Measurements from ENCODE around the gene ENAH.
"Not testable (repeated sequence)": the region's sequence is repeated elsewhere in the genome, so short reads cannot be mapped to it uniquely, and the experiment has no call there.

Gene ENAH

GRCh38 chr1:225670806-225671733 lies 18.1 kb upstream of the ENAH start:
- no peak for DNase-seq

DNA sequence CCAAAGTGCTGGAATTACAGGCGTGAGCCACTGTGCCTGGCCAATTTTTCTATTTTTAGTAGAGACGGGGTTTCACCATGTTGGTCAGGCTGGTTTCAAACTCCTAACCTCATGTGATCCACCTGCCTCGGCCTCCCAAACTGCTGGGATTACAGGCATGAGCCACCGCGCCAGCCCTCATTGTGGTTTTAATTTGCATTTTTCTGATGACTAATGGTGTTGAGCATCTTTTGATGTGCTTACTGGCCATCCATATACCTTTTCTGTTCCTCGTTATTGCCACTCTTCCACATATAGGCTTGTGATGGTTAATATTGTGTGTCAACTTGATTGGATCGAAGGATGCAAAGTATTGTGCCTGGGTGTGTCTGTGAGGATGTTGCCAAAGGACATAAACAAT lies 17.4 kb upstream of the ENAH start:
- DNase-seq: no peak

DNA sequence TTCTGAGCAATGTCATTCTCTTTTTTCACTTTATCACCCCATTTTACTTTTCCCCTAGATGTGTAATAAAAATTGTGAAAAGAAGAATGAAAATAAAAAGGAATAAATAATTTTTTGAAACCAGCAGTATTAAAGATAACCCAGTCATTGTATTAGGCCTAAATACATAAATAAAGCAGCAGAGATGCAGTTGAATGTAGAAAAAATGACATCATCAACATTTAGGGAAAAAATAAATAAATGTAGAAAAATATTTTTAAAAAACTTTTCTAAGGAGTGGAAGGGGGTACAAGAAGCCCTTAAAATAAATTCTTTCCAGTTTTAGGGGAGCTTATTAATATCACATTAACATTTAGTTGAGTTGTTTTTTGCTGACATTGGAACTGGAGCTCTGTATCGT lies 15.3 kb upstream of the ENAH start:
- no peak for DNase-seq

- DNase-seq: no peak
Observed at GRCh38 chr1:225667362-225667761, 14.4 kb upstream of the ENAH start.

DNA sequence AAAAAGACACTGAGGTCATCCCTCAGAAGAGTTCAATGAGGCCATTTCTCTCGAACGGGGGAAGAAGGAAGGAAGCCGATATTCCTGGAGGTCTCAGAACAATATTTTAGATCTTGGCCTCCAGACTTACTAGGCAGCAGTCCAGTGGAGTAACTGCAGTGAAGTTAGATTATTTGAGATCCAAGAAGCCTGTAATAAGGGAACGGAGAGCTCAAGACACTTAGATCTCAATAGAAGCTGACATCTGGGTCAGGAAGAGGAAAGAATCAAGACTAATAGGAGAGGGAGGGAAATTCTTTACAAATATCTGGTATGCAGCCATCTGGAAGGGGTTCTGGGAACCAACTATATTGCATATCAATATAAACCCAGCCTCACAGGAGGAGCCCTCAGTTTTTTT lies 13.6 kb upstream of the ENAH start:
- no peak for DNase-seq

DNA sequence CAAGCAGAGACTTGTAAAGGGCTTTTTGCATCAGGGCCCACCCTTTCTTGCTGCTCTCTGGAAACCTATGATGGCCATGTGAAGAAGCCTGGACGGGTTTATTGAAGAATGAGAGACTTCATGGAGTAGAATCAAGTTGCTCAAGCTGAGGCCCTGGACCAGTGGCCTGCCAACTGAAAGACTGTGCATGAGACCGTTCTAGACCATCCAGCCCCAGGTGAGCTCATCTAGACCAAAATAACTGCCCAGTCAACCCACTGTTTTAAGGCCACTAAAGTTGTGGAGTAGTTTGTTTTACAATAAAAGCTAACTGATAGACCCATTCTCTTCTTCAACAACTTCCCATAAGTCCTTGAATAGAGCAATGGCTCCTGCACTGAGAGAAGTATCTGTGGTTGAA lies 11.8 kb upstream of the ENAH start:
- no peak for DNase-seq

DNA sequence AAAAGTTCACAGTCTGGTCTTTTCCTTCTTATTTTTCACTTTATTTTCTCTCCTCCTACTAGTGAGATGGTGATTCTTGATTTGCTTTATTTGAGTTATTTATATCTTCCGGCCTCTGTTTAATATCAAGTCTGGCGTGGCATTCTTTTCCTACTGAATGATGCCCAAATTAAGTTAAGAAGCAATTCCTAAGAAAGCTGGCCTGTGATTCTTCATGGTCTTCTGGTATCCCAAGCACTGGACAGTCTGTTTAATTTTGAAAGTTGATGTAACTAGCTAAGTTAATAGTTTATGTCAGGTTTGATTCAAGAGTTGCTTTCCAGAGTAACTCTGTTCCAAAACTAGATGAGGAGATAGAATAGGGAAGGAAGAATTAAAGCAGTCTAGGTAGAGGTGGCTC lies 9.2 kb upstream of the ENAH start:
- DNase-seq: no peak

- no peak for DNase-seq
Observed at GRCh38 chr1:225660544-225660946, 7.6 kb upstream of the ENAH start.

DNA sequence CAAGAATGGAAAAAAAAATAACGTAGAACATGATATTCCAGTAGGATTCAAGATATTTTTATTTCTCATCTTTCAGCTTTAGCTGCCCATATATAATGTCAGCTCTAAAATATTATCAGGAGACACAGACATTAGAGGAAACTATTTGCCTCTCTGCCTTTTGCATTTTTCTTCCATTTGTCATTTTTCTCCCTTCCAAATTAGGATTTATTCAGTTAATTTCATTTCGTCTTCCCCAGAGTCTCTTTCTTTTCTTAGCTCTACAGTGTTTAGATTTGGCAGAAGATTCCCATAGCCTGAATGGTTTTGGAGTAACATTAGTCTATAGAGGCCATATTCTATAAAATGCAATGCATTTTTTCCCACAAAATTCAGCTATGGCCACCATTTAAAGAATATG lies 5.1 kb upstream of the ENAH start:
- DNase-seq: no peak

GRCh38 chr1:225657462-225657989 lies 4.6 kb upstream of the ENAH start:
- no peak for DNase-seq

DNA sequence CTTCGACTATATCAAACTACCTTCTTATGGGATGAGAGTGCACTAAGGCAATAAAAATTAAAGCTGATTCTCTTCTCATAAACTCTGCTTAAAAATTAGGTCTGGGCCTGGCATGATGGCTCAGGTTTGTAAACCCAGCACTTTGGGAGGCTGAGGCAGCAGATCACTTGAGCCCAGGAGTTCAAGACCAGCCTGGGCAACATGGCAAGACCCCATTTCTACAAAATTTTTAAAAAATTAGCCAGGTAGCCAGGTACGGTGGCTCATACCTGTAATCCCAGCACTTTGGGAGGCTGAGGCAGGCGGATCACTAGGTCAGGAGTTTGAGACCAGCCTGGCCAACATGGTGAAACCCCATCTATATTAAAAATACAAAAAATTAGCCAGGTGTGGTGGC lies 3.3 kb upstream of the ENAH start:
- not testable (repeated sequence) for DNase-seq

DNA sequence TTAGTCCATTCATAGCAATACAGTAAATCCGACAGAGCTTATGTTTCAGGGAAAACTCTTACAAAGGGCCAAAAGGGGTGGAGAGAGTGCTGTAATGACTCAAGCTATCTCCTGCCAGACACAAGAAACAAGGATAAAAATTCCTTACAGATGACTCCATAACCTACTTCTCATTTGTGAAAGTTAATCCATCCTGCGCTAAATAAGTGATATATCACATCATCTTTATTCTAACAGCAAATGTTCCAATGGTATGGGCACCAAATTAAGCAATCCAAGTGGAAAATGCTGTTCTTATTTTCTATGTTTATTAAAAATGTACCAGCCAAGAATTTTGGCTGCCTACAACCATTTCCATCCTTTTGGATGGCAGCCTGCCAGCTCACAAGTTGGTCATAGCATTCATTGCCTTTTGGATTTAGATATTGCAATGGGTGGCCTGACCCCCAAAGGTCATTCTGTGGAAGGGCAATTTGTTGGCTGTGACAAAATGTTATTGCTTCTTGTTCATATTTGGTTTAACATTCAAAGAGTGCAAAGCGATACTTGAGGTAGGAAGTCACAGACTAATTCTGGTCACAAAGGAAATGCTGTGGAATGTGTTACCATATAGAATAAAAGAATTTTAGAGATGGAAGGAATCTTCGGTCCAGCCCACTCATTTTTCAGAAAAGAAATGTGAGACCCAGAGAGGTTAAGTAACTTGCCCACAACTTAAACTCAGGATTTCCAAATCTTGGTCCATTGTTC lies 2.8 kb upstream of the ENAH start:
- DNase-seq: peak; percentile 3

GRCh38 chr1:225654688-225655508 lies 2.0 kb upstream of the ENAH start:
- DNase-seq: no peak

- DNase-seq: no peak
Observed at GRCh38 chr1:225654277-225654597, 1.3 kb upstream of the ENAH start.

DNA sequence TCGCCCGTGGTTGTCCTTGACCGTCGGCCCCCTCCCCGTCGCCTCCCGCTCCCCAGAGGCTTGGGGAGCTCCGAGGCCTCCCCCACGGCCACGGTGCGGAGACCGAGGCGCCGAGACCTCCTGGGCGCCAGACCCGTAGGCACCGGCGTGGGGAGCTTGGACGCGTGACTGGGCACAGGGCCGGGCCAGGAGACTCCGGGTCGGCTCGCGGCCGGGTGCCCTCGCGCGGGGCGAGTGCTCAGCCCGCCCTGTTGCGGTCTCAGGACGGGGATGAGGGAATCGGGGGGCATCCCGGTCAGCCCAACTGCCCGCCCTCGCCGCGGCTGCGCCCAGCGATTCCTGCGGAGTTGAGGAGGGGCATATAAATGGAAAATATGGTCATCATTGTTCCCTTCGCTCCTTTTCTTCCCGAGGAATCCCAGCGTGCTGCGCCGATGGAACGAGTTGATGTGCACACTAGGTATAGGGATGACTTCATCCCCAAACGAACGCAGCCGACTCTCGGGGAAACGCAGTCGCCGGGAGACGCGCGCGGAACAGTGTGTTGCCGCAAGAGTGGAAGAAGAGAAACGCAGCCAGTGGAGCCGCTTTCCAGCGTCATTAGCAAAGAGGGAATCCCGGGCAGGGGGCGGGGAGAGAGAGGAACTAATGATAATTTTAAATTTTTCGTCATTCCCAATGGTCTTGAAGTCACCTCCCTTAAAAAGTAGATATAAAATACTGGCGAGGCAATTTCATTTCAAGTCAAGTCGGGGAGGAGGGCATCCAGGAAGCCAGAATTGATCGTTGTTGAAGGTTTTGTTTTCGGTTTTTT lies 747 bp upstream of the ENAH start:
- DNase-seq: peak; percentile 5

GRCh38 chr1:225651872-225652728 lies 823 bp downstream of the ENAH start:
- no peak for DNase-seq

- DNase-seq: no peak
Observed at GRCh38 chr1:225651376-225651871, 1.5 kb downstream of the ENAH start.

GRCh38 chr1:225650179-225650578 lies 2.7 kb downstream of the ENAH start:
- no peak for DNase-seq

GRCh38 chr1:225645194-225645895 lies 7.6 kb downstream of the ENAH start:
- DNase-seq: no peak

GRCh38 chr1:225644666-225645065 lies 8.3 kb downstream of the ENAH start:
- DNase-seq: no peak
